HG02678 (cell line): ENCODE measurements around the gene SGCD.

Source experiments
- ATAC-seq: cut with Tn5 transposase; IDR thresholded peaks from one replicate; pipeline ENCODE4 v1.9.1; 2021; ENCODE audit warnings: mild to moderate bottlenecking, moderate library complexity; ENCODE audit not compliant: unreplicated experiment

SGCD gene

GRCh38 chr5:156498226-156498980, 171.4 kb downstream of the SGCD start:
- ATAC-seq, result no peak

- no peak for ATAC-seq
These were observed 173.8 kb downstream of the SGCD start for GRCh38 chr5:156500755-156501154.

DNA sequence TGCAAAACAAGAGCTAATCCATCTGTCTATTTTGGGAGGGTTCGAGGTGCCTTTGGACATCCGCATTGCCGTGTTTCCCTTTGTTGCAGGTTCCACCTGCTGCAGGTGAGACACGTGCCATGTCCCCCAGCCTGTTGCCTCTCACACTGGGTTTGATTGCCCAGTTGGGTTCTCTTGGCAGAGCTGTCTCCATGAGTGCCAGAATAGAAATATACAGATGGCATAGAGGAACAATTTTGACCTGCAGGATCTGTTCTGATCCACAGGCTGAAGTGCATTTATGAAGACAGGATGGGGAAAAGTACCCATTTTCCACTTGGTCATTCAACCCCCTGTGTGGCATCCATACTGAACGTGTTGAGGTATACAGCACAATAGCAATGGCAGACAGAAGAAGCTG, 178.1 kb downstream of the SGCD start:
- no peak for ATAC-seq

- ATAC-seq, result no peak
These were observed 186.3 kb downstream of the SGCD start for GRCh38 chr5:156513123-156513815.

- no peak for ATAC-seq
These were observed 188.2 kb downstream of the SGCD start for GRCh38 chr5:156515121-156515520.

DNA sequence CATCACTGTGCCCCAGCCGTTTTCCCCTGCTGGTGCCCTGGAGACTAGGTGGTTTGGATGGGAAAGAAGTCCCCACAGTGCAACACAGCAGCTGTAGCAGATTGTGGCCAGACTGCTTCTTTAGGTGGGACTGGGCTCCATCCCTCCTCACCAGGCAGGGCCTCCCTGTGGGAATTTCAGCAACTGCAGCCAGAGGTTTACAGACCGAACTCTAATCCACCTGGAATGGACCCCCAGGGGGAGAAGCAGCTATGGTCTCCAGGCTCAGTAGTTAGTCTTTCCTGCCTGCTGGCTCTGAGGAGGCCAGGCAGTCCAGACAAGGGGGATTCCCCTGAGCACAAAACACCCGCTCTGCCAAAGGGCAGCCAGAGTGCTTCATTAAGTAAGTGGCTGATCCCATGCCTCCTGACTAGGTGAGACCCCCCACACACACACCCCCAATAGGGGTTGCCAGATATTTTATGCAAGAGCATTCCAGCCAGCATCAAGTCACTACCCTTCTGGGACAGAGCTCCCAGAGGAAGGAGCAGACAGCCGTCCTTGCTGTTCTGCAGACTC, 188.9 kb downstream of the SGCD start:
- ATAC-seq, result no peak

GRCh38 chr5:156522651-156523529, 195.9 kb downstream of the SGCD start:
- ATAC-seq, result no peak

DNA sequence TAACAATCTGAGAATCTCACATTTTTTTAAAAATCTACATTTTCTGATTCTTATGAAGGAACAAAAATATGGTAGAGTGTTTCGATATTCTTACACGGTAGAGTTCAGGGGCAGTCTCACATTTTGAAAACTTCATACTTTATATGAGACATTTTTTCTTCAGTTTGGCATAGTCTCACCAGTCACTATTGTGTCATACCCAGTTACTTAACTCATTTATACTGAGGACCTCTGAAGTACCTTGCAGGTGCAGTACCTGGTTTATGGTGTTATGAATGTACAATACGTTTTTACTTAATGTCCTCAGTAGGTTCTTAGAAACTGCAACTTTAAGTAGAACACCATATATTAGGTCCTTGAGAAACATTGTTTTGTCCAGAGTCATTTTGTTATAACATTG, 196.6 kb downstream of the SGCD start:
- ATAC-seq, result no peak

- no peak for ATAC-seq
These were observed 199.3 kb downstream of the SGCD start for GRCh38 chr5:156526081-156526925.

- no peak for ATAC-seq
These were observed 200.6 kb downstream of the SGCD start for GRCh38 chr5:156527611-156528010.

DNA sequence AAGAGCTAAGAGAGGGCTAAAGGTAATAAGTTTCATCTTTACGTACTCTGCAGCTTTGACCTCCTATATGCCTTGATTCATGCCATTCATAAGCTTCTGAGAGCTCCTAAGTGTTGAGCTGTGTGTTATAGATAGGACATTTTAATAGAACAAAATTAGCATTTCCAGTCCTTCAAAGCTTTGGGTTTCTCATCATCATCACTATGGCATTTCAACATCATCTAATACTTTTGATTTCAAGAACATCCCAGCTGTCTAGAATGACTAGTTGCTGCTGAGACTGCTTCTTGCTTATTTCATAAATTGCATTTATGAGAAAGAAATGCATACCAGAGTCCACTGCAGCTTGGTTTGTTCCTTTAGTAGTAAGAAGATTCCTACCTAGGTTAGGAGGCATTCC, 201.7 kb downstream of the SGCD start:
- no peak for ATAC-seq

GRCh38 chr5:156529892-156530291, 202.9 kb downstream of the SGCD start:
- ATAC-seq, result no peak

- ATAC-seq, result no peak
These were observed 204.2 kb downstream of the SGCD start for GRCh38 chr5:156531199-156531598.

- ATAC-seq, result no peak
These were observed 206.0 kb downstream of the SGCD start for GRCh38 chr5:156532921-156533320.

DNA sequence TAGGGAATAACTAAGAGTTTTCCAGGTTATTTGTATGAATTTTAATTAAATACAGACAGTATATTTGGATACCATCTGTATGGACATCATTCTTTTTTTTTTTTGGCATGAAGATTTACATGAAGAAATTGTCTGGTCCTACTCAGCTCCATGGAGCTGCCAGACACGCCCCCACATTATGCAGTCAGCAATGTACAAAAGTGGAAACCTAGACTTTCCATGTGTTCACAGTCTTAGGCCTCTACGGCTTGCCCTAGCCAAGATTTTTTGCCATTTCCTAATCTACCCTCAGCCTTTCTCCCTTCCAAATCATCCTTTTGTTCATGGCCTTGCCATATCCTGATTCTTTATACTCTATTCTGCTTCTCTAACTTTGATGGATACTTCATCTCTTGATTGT, 207.1 kb downstream of the SGCD start:
- ATAC-seq, result no peak

DNA sequence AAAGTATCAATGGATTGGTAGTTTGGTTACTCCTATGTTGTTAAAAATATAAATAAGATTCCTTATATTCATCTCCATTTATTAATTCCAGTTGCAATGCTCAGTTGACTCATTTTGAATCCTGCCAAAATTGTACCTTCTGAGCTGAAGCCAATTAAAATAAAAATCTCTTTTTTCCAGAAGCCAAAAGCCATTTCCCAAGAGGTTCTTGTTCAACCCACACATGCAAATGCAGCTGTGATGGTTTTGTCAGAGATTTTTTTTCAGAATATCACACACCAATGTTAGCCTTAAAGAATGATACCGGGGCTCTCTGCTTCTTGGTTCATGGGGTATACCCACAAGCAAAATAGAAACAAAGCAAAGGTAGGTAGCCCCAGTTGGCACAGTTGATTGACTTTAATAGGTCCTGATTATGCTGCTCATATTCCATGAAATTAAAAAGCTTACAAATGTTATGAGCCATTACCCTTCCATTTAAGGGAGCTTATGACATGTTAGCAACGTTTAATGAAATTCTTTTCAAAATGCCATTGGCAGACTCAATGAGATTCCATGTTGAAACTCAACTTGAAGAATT, 208.0 kb downstream of the SGCD start:
- no peak for ATAC-seq

- ATAC-seq, result no peak
These were observed 213.5 kb downstream of the SGCD start for GRCh38 chr5:156540491-156540890.

DNA sequence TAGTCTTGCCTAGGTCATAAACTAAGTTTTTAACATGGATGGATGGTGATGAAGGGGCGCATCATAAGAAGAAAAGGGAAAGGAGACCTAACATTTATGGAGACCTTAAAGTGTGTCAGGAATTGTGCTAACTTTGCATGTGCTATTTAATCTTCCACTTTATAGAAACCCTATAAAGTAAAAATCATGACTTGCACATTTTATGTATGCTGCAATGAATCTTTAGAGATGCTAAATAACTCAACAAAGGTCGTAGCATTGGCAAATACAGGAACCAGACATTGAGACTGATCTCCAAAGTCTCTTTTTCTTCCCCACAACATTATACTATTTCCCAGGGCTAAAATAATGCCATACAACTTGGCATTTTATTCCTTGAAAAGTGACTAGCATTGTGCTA, 214.6 kb downstream of the SGCD start:
- no peak for ATAC-seq

- no peak for ATAC-seq
These were observed 216.6 kb downstream of the SGCD start for GRCh38 chr5:156543348-156544145.
